ENCODE measurements around the gene TPPP.
"Not testable (repeated sequence)": the region's sequence is repeated elsewhere in the genome, so short reads cannot be mapped to it uniquely, and the experiment has no call there.

TPPP gene

GRCh38 chr5:643811-644271 lies 49.3 kb downstream of the TPPP start:
- DNase-seq: no peak

- no peak for DNase-seq
Observed at GRCh38 chr5:643351-643801, 49.8 kb downstream of the TPPP start.

- no peak for DNase-seq
Observed at GRCh38 chr5:642481-642880, 50.7 kb downstream of the TPPP start.

- no peak for DNase-seq
Observed at GRCh38 chr5:641331-641765, 51.8 kb downstream of the TPPP start.

- DNase-seq: no peak
Observed at GRCh38 chr5:640461-641330, 52.5 kb downstream of the TPPP start.

GRCh38 chr5:639584-640213 lies 53.5 kb downstream of the TPPP start:
- no peak for DNase-seq

GRCh38 chr5:639253-639530 lies 54.0 kb downstream of the TPPP start:
- no peak for DNase-seq

- DNase-seq: no peak
Observed at GRCh38 chr5:638501-639252, 54.5 kb downstream of the TPPP start.

GRCh38 chr5:637581-638450 lies 55.3 kb downstream of the TPPP start:
- DNase-seq: no peak

- no peak for DNase-seq
Observed at GRCh38 chr5:636951-637350, 56.2 kb downstream of the TPPP start.

GRCh38 chr5:635306-636055 lies 57.7 kb downstream of the TPPP start:
- DNase-seq: no peak

- no peak for DNase-seq
Observed at GRCh38 chr5:634191-634590, 59.0 kb downstream of the TPPP start.

GRCh38 chr5:633501-633955 lies 59.6 kb downstream of the TPPP start:
- DNase-seq: no peak

- DNase-seq: not testable (repeated sequence)
Observed at GRCh38 chr5:628351-629205, 64.6 kb downstream of the TPPP start.

GRCh38 chr5:627840-628239 lies 65.3 kb downstream of the TPPP start:
- no peak for DNase-seq

- no peak for DNase-seq
Observed at GRCh38 chr5:626850-627249, 66.3 kb downstream of the TPPP start.

GRCh38 chr5:625516-625915 lies 67.6 kb downstream of the TPPP start:
- DNase-seq: no peak

- DNase-seq: no peak
Observed at GRCh38 chr5:624951-625230, 68.3 kb downstream of the TPPP start.

GRCh38 chr5:624118-624950 lies 68.8 kb downstream of the TPPP start:
- DNase-seq: no peak

GRCh38 chr5:623531-623930 lies 69.6 kb downstream of the TPPP start:
- no peak for DNase-seq

Measured in stimulated activated naive CD4-positive, alpha-beta T cell treated with Interleukin-2 at 50 U/mL for 16 hours (primary cell).